Measurements from ENCODE around the gene TRIM71.

TRIM71 gene

DNA sequence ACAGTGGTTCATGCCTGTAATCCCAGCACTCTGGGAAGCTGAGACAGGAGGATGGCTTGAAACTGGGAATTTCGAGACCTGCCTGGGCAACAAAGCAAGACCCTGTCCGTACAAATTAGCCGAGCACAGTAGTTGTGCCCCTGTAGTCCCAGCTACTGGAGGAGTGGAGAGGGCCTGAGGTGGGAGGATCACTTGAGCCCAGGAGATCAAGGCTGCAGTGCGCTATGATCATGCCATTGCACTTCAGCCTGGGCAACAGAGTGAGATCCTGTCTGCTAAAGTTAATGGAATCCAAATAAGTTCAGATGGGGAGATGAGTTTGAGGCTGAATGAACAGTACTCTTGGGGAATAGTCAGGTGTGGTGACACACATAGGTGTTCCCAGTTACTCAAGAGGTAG, 14.4 kb downstream of the TRIM71 start:
- Histone ChIP-seq H3F3A (ENCODE audit: insufficient read depth) (no peaks in the 10 kb centered on the region), H3K27me3 (ENCODE audit: low read length) (no peaks in the 10 kb centered on the region), H3K4me3 (ENCODE audit: insufficient read depth, low read length, poor library complexity, severe bottlenecking) (no peak overlapping the region), H4K20me1 (ENCODE audit: low read depth, low read length) (no peaks in the 10 kb centered on the region), H3K79me2 (ENCODE audit: insufficient read depth, low read length) (no peaks in the 10 kb centered on the region), H3K9ac (ENCODE audit: low read length) (no peak overlapping the region), H3K9me2 (replicated peaks; ENCODE audit: insufficient read depth, low read length) (no peaks in the 10 kb centered on the region), H3K4me2 (ENCODE audit: low read depth, low read length, poor library complexity, severe bottlenecking) (no peak overlapping the region), H3K36me3 (ENCODE audit: low read length) (no peaks in the 10 kb centered on the region), H3K9me3 (ENCODE audit: insufficient read depth, low read length) (no peaks in the 10 kb centered on the region), H2AFZ (ENCODE audit: low read depth, low read length, severe bottlenecking) (no peak overlapping the region), H3K27ac (ENCODE audit: low read depth, low read length) (no peak overlapping the region)
- no peak for TF ChIP-seq EZH2phosphoT487 (conservative IDR thresholded peaks at IDR 0.05; ENCODE audit: low read length)
- TF ChIP-seq, protein P1, sequence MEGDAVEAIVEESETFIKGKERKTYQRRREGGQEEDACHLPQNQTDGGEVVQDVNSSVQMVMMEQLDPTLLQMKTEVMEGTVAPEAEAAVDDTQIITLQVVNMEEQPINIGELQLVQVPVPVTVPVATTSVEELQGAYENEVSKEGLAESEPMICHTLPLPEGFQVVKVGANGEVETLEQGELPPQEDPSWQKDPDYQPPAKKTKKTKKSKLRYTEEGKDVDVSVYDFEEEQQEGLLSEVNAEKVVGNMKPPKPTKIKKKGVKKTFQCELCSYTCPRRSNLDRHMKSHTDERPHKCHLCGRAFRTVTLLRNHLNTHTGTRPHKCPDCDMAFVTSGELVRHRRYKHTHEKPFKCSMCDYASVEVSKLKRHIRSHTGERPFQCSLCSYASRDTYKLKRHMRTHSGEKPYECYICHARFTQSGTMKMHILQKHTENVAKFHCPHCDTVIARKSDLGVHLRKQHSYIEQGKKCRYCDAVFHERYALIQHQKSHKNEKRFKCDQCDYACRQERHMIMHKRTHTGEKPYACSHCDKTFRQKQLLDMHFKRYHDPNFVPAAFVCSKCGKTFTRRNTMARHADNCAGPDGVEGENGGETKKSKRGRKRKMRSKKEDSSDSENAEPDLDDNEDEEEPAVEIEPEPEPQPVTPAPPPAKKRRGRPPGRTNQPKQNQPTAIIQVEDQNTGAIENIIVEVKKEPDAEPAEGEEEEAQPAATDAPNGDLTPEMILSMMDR (IDR thresholded peaks at IDR 0.05; ENCODE audit: insufficient read depth, low read length, poor library complexity, severe bottlenecking): no peak

DNA sequence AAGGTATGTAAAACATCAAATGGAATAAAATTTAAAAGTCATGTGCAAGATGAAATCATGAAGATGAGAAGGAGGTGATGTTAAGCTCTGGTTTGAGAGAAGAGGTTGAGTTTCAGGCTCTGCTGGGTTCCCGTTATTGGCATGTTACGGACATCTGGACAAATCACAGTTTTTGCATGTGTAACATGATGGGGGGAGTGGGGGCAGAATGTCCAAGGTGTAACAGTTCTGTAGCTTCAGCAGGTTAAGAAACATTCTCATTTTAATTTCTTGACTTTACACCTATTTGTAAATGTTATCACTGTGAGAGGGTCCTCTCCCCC, 17.2 kb downstream of the TRIM71 start:
- Histone ChIP-seq H3K9ac (ENCODE audit: low read length) (no peak overlapping the region), H3K4me3 (ENCODE audit: insufficient read depth, low read length, poor library complexity, severe bottlenecking) (no peak overlapping the region), H3K9me2 (replicated peaks; ENCODE audit: insufficient read depth, low read length) (no peaks in the 10 kb centered on the region), H3F3A (ENCODE audit: insufficient read depth) (no peaks in the 10 kb centered on the region), H4K20me1 (ENCODE audit: low read depth, low read length) (no peaks in the 10 kb centered on the region), H3K79me2 (ENCODE audit: insufficient read depth, low read length) (no peaks in the 10 kb centered on the region), H3K9me3 (ENCODE audit: insufficient read depth, low read length) (no peaks in the 10 kb centered on the region), H2AFZ (ENCODE audit: low read depth, low read length, severe bottlenecking) (no peak overlapping the region), H3K4me2 (ENCODE audit: low read depth, low read length, poor library complexity, severe bottlenecking) (no peak overlapping the region), H3K27ac (ENCODE audit: low read depth, low read length) (no peak overlapping the region), H3K36me3 (ENCODE audit: low read length) (no peaks in the 10 kb centered on the region), H3K27me3 (ENCODE audit: low read length) (no peaks in the 10 kb centered on the region)
- no peak for TF ChIP-seq EZH2phosphoT487 (conservative IDR thresholded peaks at IDR 0.05; ENCODE audit: low read length)
- TF ChIP-seq, protein P1 (IDR thresholded peaks at IDR 0.05; ENCODE audit: insufficient read depth, low read length, poor library complexity, severe bottlenecking): no peak

DNA sequence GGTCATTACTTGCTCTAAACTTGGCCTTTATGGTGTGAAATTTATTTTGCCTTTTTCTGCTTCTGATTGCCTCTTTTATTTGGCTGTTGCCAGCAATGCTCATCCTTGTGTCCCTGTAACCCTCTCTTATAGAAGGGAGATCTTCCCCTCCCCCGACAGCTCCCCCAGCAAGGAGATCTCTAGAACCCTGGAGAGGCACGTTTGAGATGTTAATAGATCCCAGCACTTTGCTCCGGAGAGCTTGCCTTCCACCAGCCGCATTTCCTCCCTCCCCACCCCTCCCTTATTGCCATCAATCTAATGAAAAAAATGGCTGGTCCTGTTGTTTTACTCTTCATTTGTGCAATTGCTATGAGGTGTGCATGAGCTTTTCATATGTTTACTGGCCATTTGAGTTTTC, 18.2 kb downstream of the TRIM71 start:
- no peaks in the 10 kb centered on the region for H3K36me3 ChIP-seq (ENCODE audit: low read length)
- H3K4me3 ChIP-seq (ENCODE audit: insufficient read depth, low read length, poor library complexity, severe bottlenecking): no peak overlapping the region
- no peak overlapping the region for H3K27ac ChIP-seq (ENCODE audit: low read depth, low read length)
- H3K9me3 ChIP-seq (ENCODE audit: insufficient read depth, low read length): no peaks in the 10 kb centered on the region
- H3K27me3 ChIP-seq (ENCODE audit: low read length): no peaks in the 10 kb centered on the region
- H3K4me2 ChIP-seq (ENCODE audit: low read depth, low read length, poor library complexity, severe bottlenecking): no peak overlapping the region
- H3K79me2 ChIP-seq (ENCODE audit: insufficient read depth, low read length): no peaks in the 10 kb centered on the region
- no peaks in the 10 kb centered on the region for H4K20me1 ChIP-seq (ENCODE audit: low read depth, low read length)
- no peaks in the 10 kb centered on the region for H3F3A ChIP-seq (ENCODE audit: insufficient read depth)
- TF ChIP-seq, protein P1 (IDR thresholded peaks at IDR 0.05; ENCODE audit: insufficient read depth, low read length, poor library complexity, severe bottlenecking): no peak
- TF ChIP-seq EZH2phosphoT487 (conservative IDR thresholded peaks at IDR 0.05; ENCODE audit: low read length): no peak
- H2AFZ ChIP-seq (ENCODE audit: low read depth, low read length, severe bottlenecking): no peak overlapping the region
- H3K9ac ChIP-seq (ENCODE audit: low read length): no peak overlapping the region
- no peaks in the 10 kb centered on the region for H3K9me2 ChIP-seq (replicated peaks; ENCODE audit: insufficient read depth, low read length)

- Histone ChIP-seq H3K36me3 (ENCODE audit: low read length) (no peaks in the 10 kb centered on the region), H3K9me2 (replicated peaks; ENCODE audit: insufficient read depth, low read length) (no peaks in the 10 kb centered on the region), H4K20me1 (ENCODE audit: low read depth, low read length) (no peaks in the 10 kb centered on the region), H3K9me3 (ENCODE audit: insufficient read depth, low read length) (no peaks in the 10 kb centered on the region), H2AFZ (ENCODE audit: low read depth, low read length, severe bottlenecking) (no peak overlapping the region), H3K4me2 (ENCODE audit: low read depth, low read length, poor library complexity, severe bottlenecking) (no peak overlapping the region), H3K27ac (ENCODE audit: low read depth, low read length) (no peak overlapping the region), H3F3A (ENCODE audit: insufficient read depth) (no peaks in the 10 kb centered on the region), H3K27me3 (ENCODE audit: low read length) (no peaks in the 10 kb centered on the region), H3K4me3 (ENCODE audit: insufficient read depth, low read length, poor library complexity, severe bottlenecking) (no peak overlapping the region), H3K9ac (ENCODE audit: low read length) (no peak overlapping the region), H3K79me2 (ENCODE audit: insufficient read depth, low read length) (no peaks in the 10 kb centered on the region)
- TF ChIP-seq, protein P1 (IDR thresholded peaks at IDR 0.05; ENCODE audit: insufficient read depth, low read length, poor library complexity, severe bottlenecking): no peak
- TF ChIP-seq EZH2phosphoT487 (conservative IDR thresholded peaks at IDR 0.05; ENCODE audit: low read length): no peak
Observed at GRCh38 chr3:32836601-32837000, 18.8 kb downstream of the TRIM71 start.
